Activated CD8-positive, alpha-beta T cell treated with anti-CD3 and anti-CD28 coated beads for 36 hours (primary cell): ENCODE results near the gene CACNG4. TPM values are rescaled to one million over a fixed set of nuclear protein-coding genes. Genes with fewer than 3 reads are reported as not detected.

Experiments
- ATAC-seq: fragments of 200-7000 bp; cut with Tn5 transposase; one replicate; pipeline ENCODE4 v1.10.0; 2021; ENCODE audit warnings: mild to moderate bottlenecking, moderate library complexity
- CTCF ChIA-PET: fragments of 350-600 bp; sonication (Branson Sonifier 250); formaldehyde crosslinking; loops from one replicate; lab custom pipeline; 2021; ENCODE audit warnings: antibody characterized with exemption; lab: Charles Lee
- POLR2A ChIA-PET: fragments of 350-600 bp; sonication (Branson Sonifier 250); formaldehyde crosslinking; loops from one replicate; lab custom pipeline; 2021; ENCODE audit warnings: antibody characterized with exemption; lab: Charles Lee
- DNase-seq: peaks from one replicate; pipeline ENCODE4 v3.0.0-alpha.2; 2020
- H3K27ac Mint-ChIP-seq: one replicate; pipeline ENCODE4 v1.8.0; 2021; ENCODE audit warnings: mild to moderate bottlenecking, mixed read lengths
- H3K27me3 Mint-ChIP-seq: one replicate; pipeline ENCODE4 v1.8.0; 2021; ENCODE audit warnings: mixed read lengths
- H3K36me3 Mint-ChIP-seq: one replicate; pipeline ENCODE4 v1.8.0; 2021; ENCODE audit warnings: low read depth, mixed read lengths
- H3K4me1 Mint-ChIP-seq: one replicate; pipeline ENCODE4 v1.8.0; 2021; ENCODE audit warnings: low read depth, mixed read lengths
- H3K4me3 Mint-ChIP-seq: one replicate; pipeline ENCODE4 v1.8.0; 2021; ENCODE audit warnings: mild to moderate bottlenecking, moderate library complexity, mixed read lengths
- H3K9me3 Mint-ChIP-seq: one replicate; pipeline ENCODE4 v1.8.0; 2021; ENCODE audit warnings: mixed read lengths
- CTCF ChIP-seq: fragments of 200-600 bp; IDR thresholded peaks from one replicate; pipeline ENCODE4 v1.8.0; 2022; ENCODE audit warnings: antibody characterized with exemption, mild to moderate bottlenecking
- intact Hi-C: fragments of 100-400 bp; cut with micrococcal nuclease; formaldehyde crosslinking; loops from one replicate; pipeline ENCODE4 v1.10.0; 2022
- total RNA-seq, 2 experiments: library from RNA; stranded (reverse); gene quantifications; one replicate each; pipeline ENCODE4 v1.2.3, GENCODE V29; 2021

CACNG4 gene
- total RNA-seq, 2 experiments from 2014 or later, result not detected

- H3K9me3 Mint-ChIP-seq, result no peaks in the 10 kb centered on the region
Measured at GRCh38 chr17:66948061-66948750, 16.3 kb upstream of the CACNG4 start.

GRCh38 chr17:66949501-66949900 is 15.0 kb upstream of the CACNG4 start:
- Mint-ChIP-seq H3K27ac (no peak overlapping the region), H3K4me1 (no peaks in the 10 kb centered on the region), H3K36me3 (no peaks in the 10 kb centered on the region), H3K27me3 (peaks cover 28% of the 10 kb centered on the region), H3K4me3 (no peak overlapping the region), H3K9me3 (no peaks in the 10 kb centered on the region)
- intact Hi-C loops, result no loop called here
- CTCF ChIA-PET, result no interaction called here
- POLR2A ChIA-PET, result no interaction called here
- no peak for TF ChIP-seq CTCF
- no peak for ATAC-seq
- DNase-seq, result no peak

More at GRCh38 chr17:66948061-66948750, 16.3 kb upstream of the CACNG4 start:
- POLR2A ChIA-PET, result no interaction called here
- no peak for TF ChIP-seq CTCF
- ATAC-seq (no peak), DNase-seq (no peak)
- no peak overlapping the region for H3K27ac Mint-ChIP-seq
- intact Hi-C loops, result no loop called here
- H3K27me3 Mint-ChIP-seq, result peaks cover 38% of the 10 kb centered on the region
- no peaks in the 10 kb centered on the region for H3K4me1 Mint-ChIP-seq
- no peaks in the 10 kb centered on the region for H3K36me3 Mint-ChIP-seq
- CTCF ChIA-PET, result no interaction called here
- H3K4me3 Mint-ChIP-seq, result no peak overlapping the region

DNA sequence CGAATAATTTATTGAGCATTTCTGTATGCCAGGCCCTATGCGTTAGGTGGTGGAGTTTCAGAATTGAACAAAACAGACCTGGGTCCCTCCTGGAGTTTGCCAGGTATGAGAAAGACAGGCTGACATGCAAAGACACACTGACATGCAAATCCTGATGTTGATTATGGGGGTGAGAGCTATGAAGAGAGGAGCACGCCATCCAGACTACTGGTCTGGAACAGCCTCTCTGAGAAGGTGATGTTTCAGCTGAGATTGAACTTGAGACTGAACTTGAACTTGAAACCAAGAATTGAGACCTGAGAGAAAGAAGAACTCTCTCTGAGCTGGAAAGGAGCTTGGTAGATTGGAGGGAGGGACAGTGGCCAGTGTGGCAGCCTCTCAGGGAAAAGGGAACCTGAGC is 14.2 kb upstream of the CACNG4 start:
- intact Hi-C loops, result no loop called here
- Mint-ChIP-seq H3K9me3 (no peaks in the 10 kb centered on the region), H3K4me3 (no peak overlapping the region), H3K27ac (no peak overlapping the region), H3K36me3 (no peaks in the 10 kb centered on the region), H3K4me1 (no peaks in the 10 kb centered on the region), H3K27me3 (peaks cover 24% of the 10 kb centered on the region)
- ATAC-seq (no peak), DNase-seq (no peak)
- CTCF ChIA-PET, result no interaction called here
- POLR2A ChIA-PET, result no interaction called here
- TF ChIP-seq CTCF, result no peak

DNA sequence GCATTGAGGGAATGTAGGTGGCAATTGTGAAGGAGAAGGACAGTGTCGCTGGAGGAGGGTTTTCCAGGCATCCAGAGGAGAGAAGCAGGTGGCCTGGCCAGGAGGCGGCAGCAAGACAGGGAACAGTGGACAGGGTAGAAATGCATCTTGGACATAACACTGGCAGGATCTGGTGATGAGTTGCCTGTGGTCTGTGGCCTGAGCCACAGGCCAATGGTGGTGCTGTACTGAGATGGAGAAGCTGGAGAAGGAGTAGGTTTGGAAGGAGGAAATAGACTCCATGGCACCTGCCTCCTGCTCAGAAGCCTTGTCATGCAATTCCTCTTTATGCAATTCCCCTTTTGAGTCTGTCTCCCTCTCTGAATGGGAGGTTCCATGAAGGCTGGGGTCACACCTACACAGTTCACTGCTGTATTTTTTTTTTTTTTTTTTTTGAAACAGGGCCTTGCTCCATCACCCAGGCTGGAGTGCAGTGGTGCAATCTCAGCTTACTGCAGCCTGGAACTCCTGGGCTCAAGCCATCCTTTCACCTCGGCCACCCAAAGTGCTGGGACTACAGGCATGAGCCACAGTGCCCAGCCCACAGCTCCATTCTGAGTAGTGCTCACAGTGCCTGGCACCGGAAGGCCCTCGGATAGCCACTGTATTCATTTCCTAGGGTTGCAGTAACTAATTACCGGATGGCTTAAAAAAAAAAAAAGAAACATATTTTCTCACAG is 13.5 kb upstream of the CACNG4 start:
- DNase-seq (no peak), ATAC-seq (no peak)
- H3K36me3 Mint-ChIP-seq, result no peaks in the 10 kb centered on the region
- no peaks in the 10 kb centered on the region for H3K4me1 Mint-ChIP-seq
- no peaks in the 10 kb centered on the region for H3K9me3 Mint-ChIP-seq
- intact Hi-C loops, result no loop called here
- TF ChIP-seq CTCF, result no peak
- POLR2A ChIA-PET, result no interaction called here
- no peak overlapping the region for H3K4me3 Mint-ChIP-seq
- CTCF ChIA-PET, result no interaction called here
- H3K27me3 Mint-ChIP-seq, result peaks cover 18% of the 10 kb centered on the region
- no peak overlapping the region for H3K27ac Mint-ChIP-seq

GRCh38 chr17:66951605-66951953 is 12.9 kb upstream of the CACNG4 start:
- Mint-ChIP-seq H3K9me3 (no peaks in the 10 kb centered on the region), H3K36me3 (no peaks in the 10 kb centered on the region), H3K4me3 (no peak overlapping the region), H3K27ac (no peak overlapping the region), H3K4me1 (no peaks in the 10 kb centered on the region), H3K27me3 (peaks cover 12% of the 10 kb centered on the region)
- intact Hi-C loops, result no loop called here
- TF ChIP-seq CTCF, result no peak
- no peak for ATAC-seq
- POLR2A ChIA-PET, result no interaction called here
- DNase-seq, result no peak
- CTCF ChIA-PET, result no interaction called here
